A549 (cell line): Measurements from ENCODE around the gene PDCD4. TPM values are rescaled to one million over a fixed set of nuclear protein-coding genes. Genes with fewer than 3 reads are reported as not detected.

Experiments used
- ATAC-seq, 2 experiments: fragments of 200-7000 bp in 1 of 2; fragments of >200 bp in 1 of 2; cut with Nextera tagmentation in 1 of 2; cut with Tn5 transposase in 1 of 2; 3 replicates each; pipeline versions ENCODE4 v1.8.0 to v1.9.1; 2018 to 2020; ENCODE audit warnings: mild to moderate bottlenecking in 1 of 2, moderate library complexity in 1 of 2
- CTCF ChIA-PET: fragments of 300-600 bp; sonication (Branson Sonifier 250); formaldehyde crosslinking; extraction: SDS; loops from one replicate; lab custom pipeline; 2021; ENCODE audit warnings: antibody characterized with exemption, inconsistent platforms; lab: Yijun Ruan, JAX
- POLR2A ChIA-PET: fragments of 350-600 bp; formaldehyde crosslinking; extraction: SDS; loops from one replicate; lab custom pipeline; 2021; ENCODE audit warnings: antibody characterized with exemption, inconsistent platforms; lab: Yijun Ruan, JAX
- DNase-seq, 2 experiments: peaks; one replicate each; pipeline versions ENCODE4 v3.0.0 to v3.0.0-alpha.2; 2011 to 2016; ENCODE audit warnings: low read depth in 1 of 2, low spot score in 1 of 2
- FAIRE-seq: peaks from 2 replicates; lab custom pipeline; 2011; peaks lifted over from hg19 to GRCh38; lab: Jason Lieb, UNC
- H3K27ac ChIP-seq, 2 experiments: fragments of >200 bp; sonication (Bioruptor Twin); formaldehyde crosslinking; 3 replicates each; pipeline ENCODE4 v1.5.1; 2016 to 2017
- H3K4me1 ChIP-seq: fragments of >200 bp; sonication (Bioruptor Twin); formaldehyde crosslinking; 3 replicates; pipeline ENCODE4 v1.6.1; 2016
- H3K4me2 ChIP-seq: fragments of >200 bp; sonication (Bioruptor Twin); formaldehyde crosslinking; 3 replicates; pipeline ENCODE4 v1.6.1; 2016
- H3K4me3 ChIP-seq: fragments of >200 bp; sonication (Bioruptor Twin); formaldehyde crosslinking; 3 replicates; pipeline ENCODE4 v1.5.1; 2016
- H3K9me3 ChIP-seq: fragments of >200 bp; sonication (Bioruptor Twin); formaldehyde crosslinking; 3 replicates; pipeline ENCODE4 v1.6.1; 2016
- CBX2 ChIP-seq: fragments of 200-600 bp; sonication (generic); IDR thresholded peaks from 2 replicates; pipeline ENCODE4 v1.6.1; 2016; ENCODE audit warnings: low read depth, mild to moderate bottlenecking, borderline replicate concordance
- CEBPB ChIP-seq, 2 experiments: fragments of >200 bp in 1 of 2; sonication (Bioruptor Twin) in 1 of 2; formaldehyde crosslinking in 1 of 2; IDR thresholded peaks; 2 replicates each; pipeline ENCODE4 v1.6.1; 2012 to 2016
- CHD4 ChIP-seq: fragments of 200-600 bp; sonication (generic); IDR thresholded peaks from 2 replicates; pipeline ENCODE4 v1.6.1; 2016; ENCODE audit warnings: antibody characterized with exemption, mild to moderate bottlenecking, borderline replicate concordance
- E2F6 ChIP-seq: IDR thresholded peaks from 2 replicates; pipeline ENCODE4 v1.6.1; 2012; ENCODE audit warnings: low read depth, borderline replicate concordance
- FOSB ChIP-seq: fragments of 250-450 bp; sonication (Bioruptor Pico); IDR thresholded peaks from 2 replicates; pipeline ENCODE4 v1.5.0; 2020; ENCODE audit warnings: mild to moderate bottlenecking, moderate library complexity
- FOSL2 ChIP-seq, 2 experiments: fragments of 450-650 bp in 1 of 2; fragments of >200 bp in 1 of 2; sonication (Bioruptor Twin) in 1 of 2; formaldehyde crosslinking; IDR thresholded peaks; 2 replicates each; pipeline versions ENCODE4 v1.5.0 to v1.6.1; 2016 to 2020; ENCODE audit warnings: mild to moderate bottlenecking in 1 of 2, moderate library complexity in 1 of 2
- HEYL ChIP-seq: fragments of 250-450 bp; sonication (Bioruptor Pico); IDR thresholded peaks from 2 replicates; pipeline ENCODE4 v1.8.0; 2021; ENCODE audit warnings: mild to moderate bottlenecking, moderate library complexity
- HOXA7 ChIP-seq: fragments of 250-450 bp; sonication (Bioruptor Pico); IDR thresholded peaks from 2 replicates; pipeline ENCODE4 v1.5.0; 2020; ENCODE audit warnings: mild to moderate bottlenecking, moderate library complexity
- HOXB13 ChIP-seq: fragments of 250-450 bp; sonication (Bioruptor Pico); IDR thresholded peaks from 2 replicates; pipeline ENCODE4 v1.5.0; 2020; ENCODE audit warnings: low read depth, mild to moderate bottlenecking, moderate library complexity
- HOXB5 ChIP-seq: fragments of 250-450 bp; sonication (Bioruptor Pico); IDR thresholded peaks from 2 replicates; pipeline ENCODE4 v1.5.0; 2020; ENCODE audit warnings: mild to moderate bottlenecking, moderate library complexity
- KDM1A ChIP-seq: fragments of 200-600 bp; sonication (generic); IDR thresholded peaks from 2 replicates; pipeline ENCODE4 v1.6.1; 2016; ENCODE audit warnings: low read depth, mild to moderate bottlenecking
- MAFK ChIP-seq: fragments of 450-650 bp; IDR thresholded peaks from 2 replicates; pipeline ENCODE4 v1.6.1; 2014; ENCODE audit not compliant: partially characterized antibody
- MAX ChIP-seq: IDR thresholded peaks from 2 replicates; pipeline ENCODE4 v1.6.1; 2012
- MAZ ChIP-seq: fragments of 150-350 bp; IDR thresholded peaks from 2 replicates; pipeline ENCODE4 v1.6.1; 2014; ENCODE audit warnings: antibody characterized with exemption, low read depth, low read length, borderline replicate concordance
- NFE2L2 ChIP-seq: fragments of 150-350 bp; conservative IDR thresholded peaks from 2 replicates; pipeline ENCODE4 v1.6.1; 2014; ENCODE audit warnings: low read length
- NPAS2 ChIP-seq: fragments of 250-450 bp; sonication (Bioruptor Pico); IDR thresholded peaks from 2 replicates; pipeline ENCODE4 v1.8.0; 2022; ENCODE audit warnings: mild to moderate bottlenecking, moderate library complexity, borderline replicate concordance
- NR3C1 ChIP-seq: fragments of >200 bp; sonication (Bioruptor Twin); formaldehyde crosslinking; IDR thresholded peaks from 3 replicates; pipeline ENCODE4 v1.6.1; 2017
- PBX3 ChIP-seq: IDR thresholded peaks from 2 replicates; pipeline ENCODE4 v1.6.1; 2012
- PHF8 ChIP-seq: fragments of 200-600 bp; sonication (generic); IDR thresholded peaks from 2 replicates; pipeline ENCODE4 v1.6.1; 2016; ENCODE audit warnings: low read depth, mild to moderate bottlenecking, antibody characterized with exemption, moderate library complexity, borderline replicate concordance
- POLR2A ChIP-seq: IDR thresholded peaks from 2 replicates; pipeline ENCODE4 v1.6.1; 2012; ENCODE audit warnings: mild to moderate bottlenecking, low read length
- POLR2AphosphoS2 ChIP-seq: conservative IDR thresholded peaks from 2 replicates; pipeline ENCODE4 v1.6.1; 2012; ENCODE audit warnings: low read length, improper control_type of control experiment, inconsistent platforms
- RAD21 ChIP-seq, 2 experiments: fragments of >200 bp in 1 of 2; sonication (Bioruptor Twin) in 1 of 2; formaldehyde crosslinking in 1 of 2; IDR thresholded peaks in 1 of 2; conservative IDR thresholded peaks in 1 of 2; 2 replicates in 1 of 2; 3 replicates in 1 of 2; pipeline ENCODE4 v1.6.1; 2012 to 2018; ENCODE audit warnings: inconsistent platforms in 1 of 2
- RNF2 ChIP-seq: fragments of 200-600 bp; sonication (generic); IDR thresholded peaks from 2 replicates; pipeline ENCODE4 v1.6.1; 2016; ENCODE audit warnings: low read depth, mild to moderate bottlenecking, antibody characterized with exemption, moderate library complexity, borderline replicate concordance
- SMC3 ChIP-seq: fragments of >200 bp; sonication (Bioruptor Twin); formaldehyde crosslinking; IDR thresholded peaks from 3 replicates; pipeline ENCODE4 v1.6.1; 2018; ENCODE audit warnings: inconsistent platforms
- TFCP2L1 ChIP-seq: fragments of 250-450 bp; sonication (Bioruptor Pico); IDR thresholded peaks from 2 replicates; pipeline ENCODE4 v1.5.0; 2021; ENCODE audit warnings: mild to moderate bottlenecking
- TP53 ChIP-seq: fragments of 250-450 bp; sonication (Bioruptor Pico); IDR thresholded peaks from 2 replicates; pipeline ENCODE4 v1.5.0; 2021; ENCODE audit warnings: mild to moderate bottlenecking, moderate library complexity
- ZC3H11A ChIP-seq: fragments of 450-650 bp; IDR thresholded peaks from 2 replicates; pipeline ENCODE4 v1.6.1; 2014; ENCODE audit warnings: antibody characterized with exemption, mild to moderate bottlenecking
- ZFP36 ChIP-seq: fragments of 450-650 bp; IDR thresholded peaks from 2 replicates; pipeline ENCODE4 v1.6.1; 2014; ENCODE audit warnings: borderline replicate concordance; ENCODE audit not compliant: partially characterized antibody
- WGBS: methylation state at CpG from one replicate; pipeline ENCODE4 v1.1.6; 2017; ENCODE audit errors: missing lambda C conversion rate; 5-methylcytosine and 5-hydroxymethylcytosine counted together
- polyA plus RNA-seq, 4 experiments: library from polyadenylated mRNA; depleted of rRNA in 3 of 4; stranded (reverse); fragments of >200 nt; fragmentation: RNase III in 1 of 4; extraction: RNeasy Plus Mini Kit Qiagen cat#74134 plus additional on column Dnase treatment in 1 of 4; gene quantifications; 2 replicates in 3 of 4; 3 replicates in 1 of 4; pipeline ENCODE4 v1.2.3, GENCODE V29; 2011 to 2017

PDCD4 gene
- polyA plus RNA-seq, 2 of the 4 experiments (the other 2 are of a cell fraction): 42.7 to 71.4 TPM

- no peak for DNase-seq
- H3K4me3 ChIP-seq: no peak overlapping the region
- ATAC-seq: no peak
- TF ChIP-seq ZC3H11A: no peak
- TF ChIP-seq MAX: no peak
- TF ChIP-seq NFE2L2: no peak
- TF ChIP-seq CBX2: no peak
- TF ChIP-seq NPAS2 (CRISPR knock-in tag): no peak
- TF ChIP-seq CEBPB (IDR thresholded peaks at IDR 0.05): no peak
- TF ChIP-seq MAFK: no peak
- 0 out of 3 replicates have a peak, but pooled peaks cover 3% of the 10 kb centered on the region for H3K4me1 ChIP-seq
- POLR2A ChIA-PET: no interaction called here
- no peak overlapping the region for H3K4me2 ChIP-seq
- CTCF ChIA-PET: no interaction called here
- 86% methylated on average over 1 of the region's 1 CpG for WGBS
- no peaks in the 10 kb centered on the region for H3K9me3 ChIP-seq
- no peak for FAIRE-seq
- H3K27ac ChIP-seq: no peak overlapping the region
These were observed 47.6 kb upstream of the PDCD4 start for GRCh38 chr10:110824152-110824441.

- Histone ChIP-seq H3K4me3 (no peak overlapping the region), H3K4me1 (0 out of 3 replicates have a peak, but pooled peaks cover 3% of the 10 kb centered on the region), H3K4me2 (no peak overlapping the region), H3K27ac (no peak overlapping the region), H3K9me3 (no peaks in the 10 kb centered on the region)
- TF ChIP-seq E2F6: no peak
- no peak for TF ChIP-seq KDM1A
- TF ChIP-seq HEYL: no peak
- no peak for TF ChIP-seq RAD21 (conservative IDR thresholded peaks at IDR 0.05 in 1 of 2, IDR thresholded peaks at IDR 0.05 in 1 of 2)
- no peak for TF ChIP-seq TP53 (CRISPR knock-in tag)
- no peak for TF ChIP-seq PHF8
- no peak for TF ChIP-seq TFCP2L1 (CRISPR knock-in tag)
- no peak for TF ChIP-seq FOSB (CRISPR knock-in tag)
- no peak for TF ChIP-seq POLR2A
- no peak for TF ChIP-seq NPAS2 (CRISPR knock-in tag)
- 51% methylated on average over 5 of the region's 5 CpGs for WGBS
- ChIA-PET CTCF (no interaction called here), POLR2A (no interaction called here)
- DNase-seq (no peak), FAIRE-seq (no peak), ATAC-seq (no peak)
These were observed 47.1 kb upstream of the PDCD4 start for GRCh38 chr10:110824660-110825059.

- TF ChIP-seq KDM1A (no peak), NPAS2 (CRISPR knock-in tag) (no peak), NR3C1 (no peak), RNF2 (no peak), MAZ (no peak), TFCP2L1 (CRISPR knock-in tag) (no peak), FOSL2 (IDR thresholded peaks at IDR 0.05) (no peak), FOSL2 (CRISPR knock-in tag; IDR thresholded peaks at IDR 0.05) (no peak), CBX2 (no peak), SMC3 (no peak), POLR2AphosphoS2 (no peak), MAFK (no peak), HOXB5 (CRISPR knock-in tag) (no peak), HOXB13 (CRISPR knock-in tag) (no peak), HOXA7 (CRISPR knock-in tag) (no peak), PBX3 (no peak), CHD4 (no peak), ZFP36 (no peak)
- 62% methylated on average over 1 of the region's 1 CpG for WGBS
- H3K4me2 ChIP-seq: no peak overlapping the region
- H3K4me3 ChIP-seq: no peak overlapping the region
- FAIRE-seq (no peak), ATAC-seq (no peak), DNase-seq (no peak)
- H3K9me3 ChIP-seq: no peaks in the 10 kb centered on the region
- no peak overlapping the region for H3K27ac ChIP-seq
- ChIA-PET POLR2A (no interaction called here), CTCF (interaction anchor here (1.2 kb wide), 2 partner anchors 11 to 22 kb away, joined by 3 read pairs; no protein-coding TSS in a partner anchor)
- H3K4me1 ChIP-seq: 0 out of 3 replicates have a peak, but pooled peaks cover 3% of the 10 kb centered on the region
These were observed 46.2 kb upstream of the PDCD4 start for GRCh38 chr10:110825508-110825907.
